SW480 (cell line): ENCODE measurements around the gene ADAMTS12.

Experiments used
- DNase-seq: peaks from one replicate; pipeline ENCODE4 v3.0.0-alpha.2; 2016; ENCODE audit warnings: low spot score

ADAMTS12 gene

DNA sequence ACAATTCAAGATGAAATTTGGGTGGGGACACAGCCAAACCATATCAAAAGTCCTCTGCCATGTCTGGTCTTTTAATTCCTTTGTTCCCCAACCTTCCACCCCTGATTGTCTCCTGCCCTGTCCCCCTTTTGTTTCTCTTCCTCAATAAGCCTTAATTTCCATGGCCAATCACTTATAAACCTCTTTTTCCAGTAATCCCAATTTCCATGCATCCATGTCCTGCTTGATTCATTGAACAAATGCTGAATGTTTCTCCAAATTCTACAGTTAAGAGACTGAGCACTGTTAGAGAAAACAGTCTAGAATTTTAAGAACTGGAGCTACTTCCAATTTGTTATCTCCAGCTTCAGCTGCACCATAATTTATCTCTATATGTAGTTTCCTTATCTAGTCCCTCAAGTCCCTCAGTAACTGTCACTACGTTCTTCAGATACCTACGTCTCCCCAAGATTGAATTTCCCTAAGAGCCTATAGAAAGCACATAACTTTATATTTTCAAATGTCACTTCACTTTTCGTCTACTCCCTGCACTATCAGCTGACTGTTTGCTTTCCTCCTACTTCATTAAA lies 416.8 kb downstream of the ADAMTS12 start:
- DNase-seq = no peak

DNA sequence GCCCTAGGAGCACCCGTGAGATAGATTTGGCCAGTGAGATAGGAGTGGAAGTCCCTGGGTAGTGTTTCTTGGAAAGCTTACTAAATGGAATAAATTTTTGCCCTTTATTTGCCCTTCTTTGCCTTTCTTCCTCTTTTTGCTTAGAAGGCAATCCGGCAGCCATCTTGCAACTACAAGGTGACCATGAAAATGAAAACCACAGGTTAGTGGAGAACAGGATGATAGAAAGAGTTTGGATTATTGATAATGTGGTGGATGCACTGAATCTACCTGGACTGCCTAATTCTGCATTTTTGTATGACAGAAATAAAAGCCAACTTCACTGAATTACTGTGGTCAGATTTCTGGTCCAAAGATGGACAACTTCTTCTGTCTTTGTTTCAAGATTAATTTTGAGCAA lies 417.8 kb downstream of the ADAMTS12 start:
- DNase-seq = no peak
